Heart right ventricle (tissue), 16 donors: ENCODE results near the gene SLX4IP. TPM values are rescaled to one million over a fixed set of nuclear protein-coding genes. Genes with fewer than 3 reads are reported as not detected.

Source experiments
- ATAC-seq, 8 donors: fragments of 200-7000 bp; cut with Tn5 transposase; one replicate each; pipeline ENCODE4 v1.9.1; 2020; ENCODE audit warnings: mild to moderate bottlenecking in 8 of 8, moderate library complexity in 8 of 8, moderate number of reproducible peaks in 1 of 8
- DNase-seq, 2 donors: peaks; one replicate each; pipeline ENCODE4 v3.0.0-alpha.2; 2020
- H3K27ac ChIP-seq, 10 donors: fragments of 200-600 bp; sonication (generic) in 2 of 10; one replicate each; pipeline versions ENCODE4 v1.5.0 to v1.8.0; 2020 to 2022; ENCODE audit warnings: mild to moderate bottlenecking in 3 of 10
- H3K27me3 ChIP-seq, 7 donors: fragments of 200-600 bp; one replicate each; pipeline ENCODE4 v1.8.0; 2021 to 2022; ENCODE audit warnings: mild to moderate bottlenecking in 2 of 7
- H3K36me3 ChIP-seq, 9 donors: fragments of 200-600 bp; sonication (generic) in 1 of 9; one replicate each; pipeline versions ENCODE4 v1.5.0 to v1.8.0; 2020 to 2022; ENCODE audit warnings: mild to moderate bottlenecking in 2 of 9
- H3K4me1 ChIP-seq, 9 donors: fragments of 200-600 bp; sonication (generic) in 1 of 9; one replicate each; pipeline versions ENCODE4 v1.5.0 to v1.8.0; 2020 to 2022; ENCODE audit warnings: mild to moderate bottlenecking in 4 of 9
- H3K4me3 ChIP-seq, 10 donors: fragments of 200-600 bp; sonication (generic) in 2 of 10; one replicate each; pipeline versions ENCODE4 v1.5.0 to v1.8.0; 2020 to 2022; ENCODE audit warnings: mild to moderate bottlenecking in 7 of 10, moderate library complexity in 2 of 10
- H3K9me3 ChIP-seq, 11 donors: fragments of 200-600 bp in 10 of 11; sonication (generic) in 2 of 11; one replicate each; pipeline versions ENCODE4 v1.5.0 to v1.8.0; 2013 to 2022; ENCODE audit warnings: mild to moderate bottlenecking in 2 of 11, control low read depth in 1 of 11, moderate library complexity in 1 of 11
- CTCF ChIP-seq, 9 donors: fragments of 200-600 bp; sonication (generic) in 2 of 9; IDR thresholded peaks; one replicate each; pipeline versions ENCODE4 v1.5.0 to v1.8.0; 2021 to 2022; ENCODE audit warnings: antibody characterized with exemption in 9 of 9, mild to moderate bottlenecking in 5 of 9, moderate library complexity in 1 of 9
- WGBS, 2 donors: extraction: QIAGEN DNeasy Blood & Tissue Kit; methylation state at CpG; one replicate each; pipeline ENCODE4 v1.1.7; 2013; ENCODE audit warnings: inconsistent platforms in 1 of 2; 5-methylcytosine and 5-hydroxymethylcytosine counted together
- intact Hi-C, 10 donors: fragments of 100-400 bp; cut with DNase I; formaldehyde crosslinking; loops; one replicate each; pipeline versions ENCODE4 v1.11.1 to v1.14.2; 2022
- polyA plus RNA-seq, 2 donors: library from polyadenylated mRNA; stranded (reverse); fragments of 200-250 nt; gene quantifications; one replicate each; pipeline ENCODE4 v1.2.3, GENCODE V29; 2013
- total RNA-seq, 10 donors: library from RNA; stranded (reverse); fragmentation: NEBNext Ultra II Directional in 3 of 10; extraction: Animal tissue kit (Norgen Biotek cat#: 25700) in 3 of 10; gene quantifications; one replicate each; pipeline versions ENCODE4 v1.2.1 to v1.2.4, GENCODE V29; 2021 to 2023
- donor health status: Arrhythmogenic right ventricular cardiomyopathy.
- donor health status: ischemic (EF 13 %, LVEDD 7.1; RV severe dilation, severe dysfunction).
- donor health status: healthy with polysubstance abuse.
- donor health status: DM: no; HTN: yes; CAD: no.
- donor health status: DM: no; HTN: no; CAD: no.
- donor health status: ischemic (EF 25% LVEDD 6.9; RV normal size, moderate dysfunction).
- donor health status: ischemic (EF 25% LVEDD 5.7; RV mildly dilated, moderate dysfunction).
- donor health status: healthy.
- donor health status: DM: yes; HTN: yes; CAD: no.
- donor health status: Ischemic cardiomyopathy.
- donor health status: ischemic (EF 35%, LVEDD 5.7; RV mildly dilated, moderate dysfunction).
- donor health status: nonischemic (EF 11% LVEDD 7.7; RV severe dilation, severe dysfunction).
- donor health status: DM: yes; HTN: yes; CAD: no.
- donor health status: PGD.
- donor health status: ischemic (EF 29% LVEDD 5.4; RV normal size, mild dysfunction).
- donor health status: nonischemic (EF 23%, LVEDD 6.1; RV moderate dilation, normal function).

Gene SLX4IP
- total and polyA plus RNA-seq, 12 donors, result 0.71 to 3.1 (median 2.6) TPM

GRCh38 chr20:10469599-10469998 lies 34.5 kb downstream of the SLX4IP start:
- Histone ChIP-seq H3K27ac (peak overlapping the region in 2 of 10 donors; percentile 3 to 29), H3K4me1 (peaks cover 0 to 60% (median 51%) of the 10 kb centered on the region in 9 donors), H3K36me3 (no peaks in the 10 kb centered on the region), H3K9me3 (peaks cover 0 to 5% (median 0%) of the 10 kb centered on the region in 11 donors), H3K27me3 (no peaks in the 10 kb centered on the region), H3K4me3 (no peak overlapping the region)
- intact Hi-C loops, result loop anchor here in 6 of 10 donors (2.0 to 10.0 kb wide), 10 partner anchors 83 to 1075 kb away; partner anchors contain the start of gene JAG1 (in 2 of the 6)
- 26 to 29% methylated on average over 7 of the region's 7 CpGs for WGBS, 2 donors
- peak; percentile 38 to 80 (median 69) for TF ChIP-seq CTCF (IDR thresholded peaks at IDR 0.05)
- ATAC-seq (peak in 7 of 8 donors; percentile 44 to 81 (median 75)), DNase-seq (peak in 1 of 2 donors; percentile 61)

GRCh38 chr20:10470276-10470675 lies 35.2 kb downstream of the SLX4IP start:
- intact Hi-C loops, result loop anchor here in 3 of 10 donors (5.0 to 10.0 kb wide), 3 partner anchors 185 to 1075 kb away; no protein-coding TSS in a partner anchor
- Histone ChIP-seq H3K27me3 (no peaks in the 10 kb centered on the region), H3K4me3 (no peak overlapping the region), H3K36me3 (no peaks in the 10 kb centered on the region), H3K4me1 (peaks cover 0 to 67% (median 54%) of the 10 kb centered on the region in 9 donors), H3K27ac (peak overlapping the region in 2 of 10 donors; percentile 3 to 29), H3K9me3 (peaks cover 0 to 5% (median 0%) of the 10 kb centered on the region in 11 donors)
- ATAC-seq, result no peak
- DNase-seq, result no peak
- no peak for TF ChIP-seq CTCF (IDR thresholded peaks at IDR 0.05)
- 92 to 96% methylated on average over 6 of the region's 6 CpGs for WGBS, 2 donors

GRCh38 chr20:10472871-10473270 lies 37.8 kb downstream of the SLX4IP start:
- no peak for TF ChIP-seq CTCF (IDR thresholded peaks at IDR 0.05)
- Histone ChIP-seq H3K27me3 (no peaks in the 10 kb centered on the region), H3K4me1 (peaks cover 0 to 68% (median 43%) of the 10 kb centered on the region in 9 donors), H3K4me3 (no peak overlapping the region), H3K27ac (no peak overlapping the region), H3K9me3 (peaks cover 0 to 5% (median 0%) of the 10 kb centered on the region in 11 donors), H3K36me3 (no peaks in the 10 kb centered on the region)
- ATAC-seq (no peak), DNase-seq (no peak)
- 77 to 87% methylated on average over 2 of the region's 2 CpGs for WGBS, 2 donors
- intact Hi-C loops, result loop anchor here in 3 of 10 donors (5.0 to 10.0 kb wide), 3 partner anchors 182 to 1072 kb away; no protein-coding TSS in a partner anchor

GRCh38 chr20:10474606-10475184 lies 39.6 kb downstream of the SLX4IP start:
- Histone ChIP-seq H3K27ac (peak overlapping the region in 7 of 10 donors; percentile 5 to 73 (median 47)), H3K4me1 (peaks cover 0 to 52% (median 27%) of the 10 kb centered on the region in 9 donors), H3K4me3 (no peak overlapping the region), H3K9me3 (peaks cover 0 to 5% (median 0%) of the 10 kb centered on the region in 11 donors), H3K36me3 (no peaks in the 10 kb centered on the region), H3K27me3 (no peaks in the 10 kb centered on the region)
- WGBS, 2 donors, result 64 to 70% methylated on average over 11 of the region's 11 CpGs
- ATAC-seq (peak in 7 of 8 donors; percentile 51 to 80 (median 65)), DNase-seq (peak; percentile 29 to 35)
- intact Hi-C loops, result loop anchor here in 3 of 10 donors (5.0 to 10.0 kb wide), 3 partner anchors 180 to 1070 kb away; no protein-coding TSS in a partner anchor
- no peak for TF ChIP-seq CTCF (IDR thresholded peaks at IDR 0.05)
